Measurements from ENCODE around the gene ADGRE2.
"Not testable (repeated sequence)": the region's sequence is repeated elsewhere in the genome, so short reads cannot be mapped to it uniquely, and the experiment has no call there.

ADGRE2 gene

GRCh38 chr19:14785102-14785793, 6.9 kb upstream of the ADGRE2 start:
- peak; percentile 28 for ATAC-seq (ENCODE audit: low read depth)
- Mint-ChIP-seq H3K27me3 (peaks cover 11% of the 10 kb centered on the region), H3K4me3 (peak overlapping the region; percentile 49), H3K4me1 (peaks cover 25% of the 10 kb centered on the region), H3K27ac (peak overlapping the region; percentile 51)
- H3K36me3 Mint-ChIP-seq; DNase-seq (ENCODE audit: low spot score in 2 of 2); H3K9me3 Mint-ChIP-seq: not testable (repeated sequence)

GRCh38 chr19:14784730-14785101, 6.4 kb upstream of the ADGRE2 start:
- H3K9me3 Mint-ChIP-seq; H3K36me3 Mint-ChIP-seq; DNase-seq (ENCODE audit: low spot score in 2 of 2): not testable (repeated sequence)
- peak overlapping the region; percentile 51 for H3K27ac Mint-ChIP-seq
- H3K4me3 Mint-ChIP-seq, result peak overlapping the region; percentile 24
- H3K4me1 Mint-ChIP-seq, result peaks cover 25% of the 10 kb centered on the region
- ATAC-seq (ENCODE audit: low read depth), result peak; percentile 28
- H3K27me3 Mint-ChIP-seq, result peaks cover 11% of the 10 kb centered on the region

GRCh38 chr19:14783410-14783998, 5.1 kb upstream of the ADGRE2 start:
- Mint-ChIP-seq H3K27me3 (peaks cover 13% of the 10 kb centered on the region), H3K4me1 (peaks cover 25% of the 10 kb centered on the region)
- H3K27ac Mint-ChIP-seq; H3K36me3 Mint-ChIP-seq; H3K4me3 Mint-ChIP-seq; H3K9me3 Mint-ChIP-seq; DNase-seq (ENCODE audit: low spot score in 2 of 2); ATAC-seq (ENCODE audit: low read depth): not testable (repeated sequence)

GRCh38 chr19:14782626-14783409, 4.5 kb upstream of the ADGRE2 start:
- no peak for ATAC-seq (ENCODE audit: low read depth)
- H3K4me3 Mint-ChIP-seq, result no peak overlapping the region
- no peaks in the 10 kb centered on the region for H3K36me3 Mint-ChIP-seq
- peaks cover 25% of the 10 kb centered on the region for H3K4me1 Mint-ChIP-seq
- no peak overlapping the region for H3K27ac Mint-ChIP-seq
- DNase-seq (ENCODE audit: low spot score in 2 of 2), result no peak
- H3K27me3 Mint-ChIP-seq, result peaks cover 13% of the 10 kb centered on the region
- H3K9me3 Mint-ChIP-seq, result no peaks in the 10 kb centered on the region

GRCh38 chr19:14781713-14782536, 3.6 kb upstream of the ADGRE2 start:
- H3K36me3 Mint-ChIP-seq; H3K27ac Mint-ChIP-seq; H3K4me3 Mint-ChIP-seq; H3K9me3 Mint-ChIP-seq; ATAC-seq (ENCODE audit: low read depth); DNase-seq (ENCODE audit: low spot score in 2 of 2): not testable (repeated sequence)
- H3K4me1 Mint-ChIP-seq, result peaks cover 21% of the 10 kb centered on the region
- peaks cover 14% of the 10 kb centered on the region for H3K27me3 Mint-ChIP-seq

- H3K9me3 Mint-ChIP-seq; H3K36me3 Mint-ChIP-seq; H3K27ac Mint-ChIP-seq; H3K4me3 Mint-ChIP-seq; DNase-seq (ENCODE audit: low spot score in 2 of 2): not testable (repeated sequence)
- Mint-ChIP-seq H3K4me1 (peaks cover 21% of the 10 kb centered on the region), H3K27me3 (peaks cover 16% of the 10 kb centered on the region)
- ATAC-seq (ENCODE audit: low read depth), result peak; percentile 75
These were observed 2.4 kb upstream of the ADGRE2 start for GRCh38 chr19:14780622-14781225.

GRCh38 chr19:14779151-14779550, 791 bp upstream of the ADGRE2 start:
- Mint-ChIP-seq H3K27ac (no peak overlapping the region), H3K27me3 (peaks cover 9% of the 10 kb centered on the region)
- no peak for DNase-seq (ENCODE audit: low spot score in 2 of 2)

GRCh38 chr19:14777645-14778044, 715 bp downstream of the ADGRE2 start:
- not testable (repeated sequence) for DNase-seq (ENCODE audit: low spot score in 2 of 2); H3K4me3 Mint-ChIP-seq; H3K9me3 Mint-ChIP-seq; H3K36me3 Mint-ChIP-seq; ATAC-seq (ENCODE audit: low read depth); H3K27ac Mint-ChIP-seq
- H3K4me1 Mint-ChIP-seq, result peaks cover 14% of the 10 kb centered on the region
- peaks cover 13% of the 10 kb centered on the region for H3K27me3 Mint-ChIP-seq

More at GRCh38 chr19:14779151-14779550, 791 bp upstream of the ADGRE2 start:
- peaks cover 14% of the 10 kb centered on the region for H3K4me1 Mint-ChIP-seq
- no peak for ATAC-seq (ENCODE audit: low read depth)
- no peaks in the 10 kb centered on the region for H3K36me3 Mint-ChIP-seq
- no peaks in the 10 kb centered on the region for H3K9me3 Mint-ChIP-seq
- H3K4me3 Mint-ChIP-seq, result no peak overlapping the region

GRCh38 chr19:14775869-14776586, 2.3 kb downstream of the ADGRE2 start:
- ATAC-seq (ENCODE audit: low read depth) (no peak), DNase-seq (ENCODE audit: low spot score in 2 of 2) (no peak)
- peak overlapping the region; percentile 65 for H3K4me3 Mint-ChIP-seq
- peak overlapping the region; percentile 67 for H3K27ac Mint-ChIP-seq
- H3K4me1 Mint-ChIP-seq, result peaks cover 17% of the 10 kb centered on the region
- H3K27me3 Mint-ChIP-seq, result peaks cover 14% of the 10 kb centered on the region
- peaks cover 3% of the 10 kb centered on the region for H3K36me3 Mint-ChIP-seq
- no peaks in the 10 kb centered on the region for H3K9me3 Mint-ChIP-seq

GRCh38 chr19:14775326-14775725, 3.0 kb downstream of the ADGRE2 start:
- H3K27ac Mint-ChIP-seq; H3K9me3 Mint-ChIP-seq; DNase-seq (ENCODE audit: low spot score in 2 of 2); ATAC-seq (ENCODE audit: low read depth); H3K36me3 Mint-ChIP-seq: not testable (repeated sequence)
- H3K27me3 Mint-ChIP-seq, result peaks cover 12% of the 10 kb centered on the region
- H3K4me1 Mint-ChIP-seq, result peaks cover 12% of the 10 kb centered on the region
- H3K4me3 Mint-ChIP-seq, result peak overlapping the region; percentile 50

- Mint-ChIP-seq H3K4me1 (peaks cover 12% of the 10 kb centered on the region), H3K27ac (no peak overlapping the region), H3K27me3 (peaks cover 15% of the 10 kb centered on the region), H3K4me3 (no peak overlapping the region), H3K9me3 (no peaks in the 10 kb centered on the region), H3K36me3 (peaks cover 3% of the 10 kb centered on the region)
- DNase-seq (ENCODE audit: low spot score in 2 of 2) (no peak), ATAC-seq (ENCODE audit: low read depth) (no peak)
These were observed 4.0 kb downstream of the ADGRE2 start for GRCh38 chr19:14774373-14774772.

GRCh38 chr19:14773722-14774121, 4.6 kb downstream of the ADGRE2 start:
- ATAC-seq (ENCODE audit: low read depth); H3K9me3 Mint-ChIP-seq; H3K36me3 Mint-ChIP-seq; H3K4me3 Mint-ChIP-seq; DNase-seq (ENCODE audit: low spot score in 2 of 2); H3K27ac Mint-ChIP-seq: not testable (repeated sequence)
- H3K4me1 Mint-ChIP-seq, result peaks cover 12% of the 10 kb centered on the region
- peaks cover 13% of the 10 kb centered on the region for H3K27me3 Mint-ChIP-seq

- no peak overlapping the region for H3K27ac Mint-ChIP-seq
- no peak overlapping the region for H3K4me3 Mint-ChIP-seq
- H3K36me3 Mint-ChIP-seq, result peaks cover 3% of the 10 kb centered on the region
- H3K27me3 Mint-ChIP-seq, result peaks cover 16% of the 10 kb centered on the region
- DNase-seq (ENCODE audit: low spot score in 2 of 2) (no peak), ATAC-seq (ENCODE audit: low read depth) (no peak)
- no peaks in the 10 kb centered on the region for H3K9me3 Mint-ChIP-seq
- peaks cover 12% of the 10 kb centered on the region for H3K4me1 Mint-ChIP-seq
These were observed 5.4 kb downstream of the ADGRE2 start for GRCh38 chr19:14772995-14773394.
